ENCODE measurements around the gene RHD.

GRCh38 chr1:25246600-25247023 is 25.7 kb upstream of the RHD start:
- TF ChIP-seq EZH2 (IDR thresholded peaks at IDR 0.05) (no peak), POLR2AphosphoS5 (IDR thresholded peaks at IDR 0.05; ENCODE audit: borderline replicate concordance, low read depth, low read length) (no peak), FOXP2 (optimal IDR thresholded peaks at IDR 0.05; ENCODE audit: control extremely low read depth, extremely low read length, insufficient read depth) (no peak)

All from SK-N-MC (cell line).